HG03066 (cell line): Measurements from ENCODE around the gene TTLL10.

Source experiments
- ATAC-seq: cut with Tn5 transposase; IDR thresholded peaks from one replicate; pipeline ENCODE4 v1.9.1; 2021; ENCODE audit warnings: low read depth; ENCODE audit not compliant: unreplicated experiment

TTLL10 gene

GRCh38 chr1:1242461-1243265 lies 69.0 kb downstream of the TTLL10 start:
- no peak for ATAC-seq

GRCh38 chr1:1243266-1243660 lies 69.6 kb downstream of the TTLL10 start:
- ATAC-seq = no peak

- no peak for ATAC-seq
Observed at GRCh38 chr1:1243807-1244191, 70.1 kb downstream of the TTLL10 start.

- ATAC-seq = no peak
Observed at GRCh38 chr1:1244192-1244811, 70.6 kb downstream of the TTLL10 start.

GRCh38 chr1:1245178-1245816 lies 71.6 kb downstream of the TTLL10 start:
- ATAC-seq = no peak

GRCh38 chr1:1245817-1246576 lies 72.3 kb downstream of the TTLL10 start:
- ATAC-seq = no peak

- no peak for ATAC-seq
Observed at GRCh38 chr1:1246577-1247340, 73.1 kb downstream of the TTLL10 start, which contains the start of gene C1QTNF12. Gene C1QTNF12, minus strand, starts transcription at chr1:1246722. Its CDS starts 32 bp downstream, at chr1:1246690.

GRCh38 chr1:1247341-1247913 lies 73.7 kb downstream of the TTLL10 start:
- no peak for ATAC-seq
